BE2C (cell line): ENCODE measurements around the gene ADAMTS4.

Experiments used
- DNase-seq: peaks from one replicate; pipeline ENCODE4 v3.0.0-alpha.2; 2020
- H3K27me3 ChIP-seq: fragments of 250-450 bp; sonication (Bioruptor Pico); 2 replicates; pipeline ENCODE4 v1.5.1; 2020; ENCODE audit warnings: mild to moderate bottlenecking
- H3K36me3 ChIP-seq: fragments of 250-450 bp; sonication (Bioruptor Pico); 2 replicates; pipeline ENCODE4 v1.5.1; 2020; ENCODE audit warnings: mild to moderate bottlenecking
- H3K4me1 ChIP-seq: fragments of 250-450 bp; sonication (Bioruptor Pico); 2 replicates; pipeline ENCODE4 v1.5.1; 2020
- H3K4me3 ChIP-seq: 2 replicates; pipeline ENCODE4 v1.5.1; 2011; ENCODE audit warnings: low read depth, low read length
- H3K9me3 ChIP-seq: fragments of 250-450 bp; sonication (Bioruptor Pico); 2 replicates; pipeline ENCODE4 v1.5.1; 2020
- TF ChIP-seq, protein P1 (sequence below): IDR thresholded peaks from 2 replicates; pipeline ENCODE4 v1.5.1; 2012; ENCODE audit warnings: mild to moderate bottlenecking, low read depth, low read length

The ADAMTS4 gene

DNA sequence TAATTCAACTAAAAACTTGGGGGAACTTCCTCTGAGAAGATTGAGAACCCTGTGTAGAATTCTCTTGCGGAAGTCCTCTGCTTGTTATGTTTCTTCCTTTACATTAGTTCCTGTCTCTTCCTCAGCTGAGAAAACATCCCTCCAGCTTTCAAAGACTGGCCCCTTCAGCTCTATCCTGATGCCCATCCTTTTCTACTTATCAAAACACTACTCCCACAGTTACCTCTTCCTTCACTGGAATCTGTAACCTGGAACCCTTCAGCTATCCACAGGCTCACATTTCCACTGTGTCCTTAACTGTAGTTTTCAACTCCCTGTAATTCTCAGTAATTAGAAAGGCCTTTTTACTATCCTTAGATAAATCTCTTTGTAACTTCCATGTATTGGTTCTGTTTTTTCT, 60.4 kb downstream of the ADAMTS4 start:
- Histone ChIP-seq H3K36me3 (no peaks in the 10 kb centered on the region), H3K4me1 (no peaks in the 10 kb centered on the region), H3K9me3 (no peaks in the 10 kb centered on the region), H3K4me3 (no peak overlapping the region), H3K27me3 (no peaks in the 10 kb centered on the region)
- DNase-seq: no peak
- TF ChIP-seq, protein P1, sequence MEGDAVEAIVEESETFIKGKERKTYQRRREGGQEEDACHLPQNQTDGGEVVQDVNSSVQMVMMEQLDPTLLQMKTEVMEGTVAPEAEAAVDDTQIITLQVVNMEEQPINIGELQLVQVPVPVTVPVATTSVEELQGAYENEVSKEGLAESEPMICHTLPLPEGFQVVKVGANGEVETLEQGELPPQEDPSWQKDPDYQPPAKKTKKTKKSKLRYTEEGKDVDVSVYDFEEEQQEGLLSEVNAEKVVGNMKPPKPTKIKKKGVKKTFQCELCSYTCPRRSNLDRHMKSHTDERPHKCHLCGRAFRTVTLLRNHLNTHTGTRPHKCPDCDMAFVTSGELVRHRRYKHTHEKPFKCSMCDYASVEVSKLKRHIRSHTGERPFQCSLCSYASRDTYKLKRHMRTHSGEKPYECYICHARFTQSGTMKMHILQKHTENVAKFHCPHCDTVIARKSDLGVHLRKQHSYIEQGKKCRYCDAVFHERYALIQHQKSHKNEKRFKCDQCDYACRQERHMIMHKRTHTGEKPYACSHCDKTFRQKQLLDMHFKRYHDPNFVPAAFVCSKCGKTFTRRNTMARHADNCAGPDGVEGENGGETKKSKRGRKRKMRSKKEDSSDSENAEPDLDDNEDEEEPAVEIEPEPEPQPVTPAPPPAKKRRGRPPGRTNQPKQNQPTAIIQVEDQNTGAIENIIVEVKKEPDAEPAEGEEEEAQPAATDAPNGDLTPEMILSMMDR: no peak

GRCh38 chr1:161137881-161138280, 61.0 kb downstream of the ADAMTS4 start:
- no peaks in the 10 kb centered on the region for H3K4me1 ChIP-seq

More at GRCh38 chr1:161137881-161138280, 61.0 kb downstream of the ADAMTS4 start:
- no peaks in the 10 kb centered on the region for H3K36me3 ChIP-seq
- no peak for DNase-seq
- H3K27me3 ChIP-seq: no peaks in the 10 kb centered on the region
- no peaks in the 10 kb centered on the region for H3K9me3 ChIP-seq
- TF ChIP-seq, protein P1: no peak
- no peak overlapping the region for H3K4me3 ChIP-seq
